SK-N-SH treated with all-trans-retinoic acid at 6 μM for 48 hours (cell line): Measurements from ENCODE around the gene RAB11B.
"Not testable (repeated sequence)": the region's sequence is repeated elsewhere in the genome, so short reads cannot be mapped to it uniquely, and the experiment has no call there.

Experiments used
- ATAC-seq: fragments of 200-7000 bp; cut with Tn5 transposase; 3 replicates; pipeline ENCODE4 v1.9.1; 2020; ENCODE audit warnings: mild to moderate bottlenecking, moderate library complexity
- BACH2 ChIP-seq: fragments of 250-450 bp; sonication (Bioruptor Pico); IDR thresholded peaks from 2 replicates; pipeline ENCODE4 v1.9.0; 2021; ENCODE audit warnings: mild to moderate bottlenecking, borderline replicate concordance
- CSDC2 ChIP-seq: fragments of 250-450 bp; sonication (Bioruptor Pico); IDR thresholded peaks from 2 replicates; pipeline ENCODE4 v1.5.0; 2020; ENCODE audit warnings: mild to moderate bottlenecking, moderate library complexity
- ESRRG ChIP-seq: fragments of 250-450 bp; sonication (Bioruptor Pico); IDR thresholded peaks from 2 replicates; pipeline ENCODE4 v1.6.1; 2021; ENCODE audit warnings: mild to moderate bottlenecking
- GLIS3 ChIP-seq: fragments of 250-450 bp; sonication (Bioruptor Pico); IDR thresholded peaks from 2 replicates; pipeline ENCODE4 v1.5.0; 2020; ENCODE audit warnings: mild to moderate bottlenecking, moderate library complexity
- ISL1 ChIP-seq: fragments of 250-450 bp; sonication (Bioruptor Pico); IDR thresholded peaks from 2 replicates; pipeline ENCODE4 v2.1.2; 2022; ENCODE audit warnings: mild to moderate bottlenecking, moderate library complexity
- OSR1 ChIP-seq: fragments of 250-450 bp; sonication (Bioruptor Pico); IDR thresholded peaks from 2 replicates; pipeline ENCODE4 v1.8.0; 2022; ENCODE audit warnings: moderate library complexity, mild to moderate bottlenecking, inconsistent platforms
- PATZ1 ChIP-seq: fragments of 250-450 bp; sonication (Bioruptor Pico); IDR thresholded peaks from 2 replicates; pipeline ENCODE4 v1.8.0; 2020; ENCODE audit warnings: mild to moderate bottlenecking, moderate library complexity, borderline replicate concordance
- POU6F1 ChIP-seq: fragments of 250-450 bp; sonication (Bioruptor Pico); IDR thresholded peaks from 2 replicates; pipeline ENCODE4 v1.8.0; 2021; ENCODE audit warnings: low read depth, mild to moderate bottlenecking, moderate library complexity, borderline replicate concordance
- PPARA ChIP-seq: fragments of 250-450 bp; sonication (Bioruptor Pico); IDR thresholded peaks from 2 replicates; pipeline ENCODE4 v1.5.0; 2020; ENCODE audit warnings: mild to moderate bottlenecking, borderline replicate concordance
- RARB ChIP-seq: fragments of 250-450 bp; sonication (Bioruptor Pico); IDR thresholded peaks from 2 replicates; pipeline ENCODE4 v1.8.0; 2021; ENCODE audit warnings: mild to moderate bottlenecking, moderate library complexity
- SNAI2 ChIP-seq: fragments of 250-450 bp; sonication (Bioruptor Pico); IDR thresholded peaks from 2 replicates; pipeline ENCODE4 v1.5.0; 2020; ENCODE audit warnings: mild to moderate bottlenecking, moderate library complexity
- TCF4 ChIP-seq: fragments of 250-450 bp; sonication (Bioruptor Pico); IDR thresholded peaks from 2 replicates; pipeline ENCODE4 v1.8.0; 2021; ENCODE audit warnings: mild to moderate bottlenecking, moderate library complexity, borderline replicate concordance
- TOX ChIP-seq: fragments of 250-450 bp; sonication (Bioruptor Pico); IDR thresholded peaks from 2 replicates; pipeline ENCODE4 v1.8.0; 2021; ENCODE audit warnings: mild to moderate bottlenecking, moderate library complexity, borderline replicate concordance
- ZC3H10 ChIP-seq: fragments of 250-450 bp; sonication (Bioruptor Pico); IDR thresholded peaks from 2 replicates; pipeline ENCODE4 v1.5.1; 2021; ENCODE audit warnings: mild to moderate bottlenecking, moderate library complexity
- ZFP3 ChIP-seq: fragments of 250-450 bp; sonication (Bioruptor Pico); IDR thresholded peaks from 2 replicates; pipeline ENCODE4 v1.5.0; 2020; ENCODE audit warnings: mild to moderate bottlenecking, moderate library complexity
- ZFP30 ChIP-seq: fragments of 450-650 bp; formaldehyde crosslinking; IDR thresholded peaks from 2 replicates; pipeline ENCODE4 v1.5.0; 2022; ENCODE audit warnings: mild to moderate bottlenecking, moderate library complexity
- ZNF565 ChIP-seq: fragments of 450-650 bp; formaldehyde crosslinking; conservative IDR thresholded peaks from 2 replicates; pipeline ENCODE4 v1.5.0; 2020; ENCODE audit warnings: low read depth, mild to moderate bottlenecking, moderate library complexity
- TF ChIP-seq, protein P1 (sequence below): fragments of 250-450 bp; sonication (Bioruptor Pico); IDR thresholded peaks from 2 replicates; pipeline ENCODE4 v1.5.0; 2020; ENCODE audit warnings: mild to moderate bottlenecking, moderate library complexity
- TF ChIP-seq, protein P2 (sequence below): fragments of 250-450 bp; sonication (Bioruptor Pico); IDR thresholded peaks from 2 replicates; pipeline ENCODE4 v1.5.1; 2020; ENCODE audit warnings: low read depth, mild to moderate bottlenecking, moderate library complexity

The RAB11B gene

DNA sequence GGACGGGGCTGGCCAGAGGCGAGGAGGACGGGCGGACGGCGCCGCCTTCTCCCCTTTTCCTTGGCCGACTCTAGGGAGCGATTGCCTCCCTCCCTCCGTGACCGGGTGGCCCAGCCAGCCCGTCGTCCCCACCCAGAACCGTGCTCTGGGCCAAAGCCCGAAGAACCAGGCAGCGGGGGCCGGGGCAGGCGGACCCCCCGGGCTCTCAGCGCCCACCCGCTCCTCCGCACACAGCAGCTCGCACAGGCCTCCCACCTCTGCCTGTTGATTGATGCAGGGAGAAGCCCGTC, 13.6 kb downstream of the RAB11B start:
- ATAC-seq: no peak
- TF ChIP-seq PPARA: no peak
- no peak for TF ChIP-seq TCF4
- TF ChIP-seq GLIS3: no peak
- TF ChIP-seq ZNF565 (CRISPR knock-in tag): no peak
- no peak for TF ChIP-seq PATZ1 (CRISPR knock-in tag)
- TF ChIP-seq ZC3H10 (CRISPR knock-in tag): no peak
- TF ChIP-seq OSR1: no peak
- TF ChIP-seq ZFP3 (CRISPR knock-in tag): no peak
- TF ChIP-seq RARB (CRISPR knock-in tag): no peak
- TF ChIP-seq ZFP30 (CRISPR knock-in tag): no peak
- no peak for TF ChIP-seq TOX
- no peak for TF ChIP-seq POU6F1 (CRISPR knock-in tag)
- TF ChIP-seq, protein P1, sequence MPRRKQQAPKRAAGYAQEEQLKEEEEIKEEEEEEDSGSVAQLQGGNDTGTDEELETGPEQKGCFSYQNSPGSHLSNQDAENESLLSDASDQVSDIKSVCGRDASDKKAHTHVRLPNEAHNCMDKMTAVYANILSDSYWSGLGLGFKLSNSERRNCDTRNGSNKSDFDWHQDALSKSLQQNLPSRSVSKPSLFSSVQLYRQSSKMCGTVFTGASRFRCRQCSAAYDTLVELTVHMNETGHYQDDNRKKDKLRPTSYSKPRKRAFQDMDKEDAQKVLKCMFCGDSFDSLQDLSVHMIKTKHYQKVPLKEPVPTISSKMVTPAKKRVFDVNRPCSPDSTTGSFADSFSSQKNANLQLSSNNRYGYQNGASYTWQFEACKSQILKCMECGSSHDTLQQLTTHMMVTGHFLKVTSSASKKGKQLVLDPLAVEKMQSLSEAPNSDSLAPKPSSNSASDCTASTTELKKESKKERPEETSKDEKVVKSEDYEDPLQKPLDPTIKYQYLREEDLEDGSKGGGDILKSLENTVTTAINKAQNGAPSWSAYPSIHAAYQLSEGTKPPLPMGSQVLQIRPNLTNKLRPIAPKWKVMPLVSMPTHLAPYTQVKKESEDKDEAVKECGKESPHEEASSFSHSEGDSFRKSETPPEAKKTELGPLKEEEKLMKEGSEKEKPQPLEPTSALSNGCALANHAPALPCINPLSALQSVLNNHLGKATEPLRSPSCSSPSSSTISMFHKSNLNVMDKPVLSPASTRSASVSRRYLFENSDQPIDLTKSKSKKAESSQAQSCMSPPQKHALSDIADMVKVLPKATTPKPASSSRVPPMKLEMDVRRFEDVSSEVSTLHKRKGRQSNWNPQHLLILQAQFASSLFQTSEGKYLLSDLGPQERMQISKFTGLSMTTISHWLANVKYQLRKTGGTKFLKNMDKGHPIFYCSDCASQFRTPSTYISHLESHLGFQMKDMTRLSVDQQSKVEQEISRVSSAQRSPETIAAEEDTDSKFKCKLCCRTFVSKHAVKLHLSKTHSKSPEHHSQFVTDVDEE (CRISPR knock-in tag): no peak
- no peak for TF ChIP-seq ESRRG (CRISPR knock-in tag)
- no peak for TF ChIP-seq CSDC2
- TF ChIP-seq, protein P2, sequence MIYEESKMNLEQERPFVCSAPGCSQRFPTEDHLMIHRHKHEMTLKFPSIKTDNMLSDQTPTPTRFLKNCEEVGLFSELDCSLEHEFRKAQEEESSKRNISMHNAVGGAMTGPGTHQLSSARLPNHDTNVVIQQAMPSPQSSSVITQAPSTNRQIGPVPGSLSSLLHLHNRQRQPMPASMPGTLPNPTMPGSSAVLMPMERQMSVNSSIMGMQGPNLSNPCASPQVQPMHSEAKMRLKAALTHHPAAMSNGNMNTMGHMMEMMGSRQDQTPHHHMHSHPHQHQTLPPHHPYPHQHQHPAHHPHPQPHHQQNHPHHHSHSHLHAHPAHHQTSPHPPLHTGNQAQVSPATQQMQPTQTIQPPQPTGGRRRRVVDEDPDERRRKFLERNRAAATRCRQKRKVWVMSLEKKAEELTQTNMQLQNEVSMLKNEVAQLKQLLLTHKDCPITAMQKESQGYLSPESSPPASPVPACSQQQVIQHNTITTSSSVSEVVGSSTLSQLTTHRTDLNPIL: no peak

- TF ChIP-seq, protein P1 (CRISPR knock-in tag): no peak
- TF ChIP-seq TCF4 (no peak), POU6F1 (CRISPR knock-in tag) (no peak), RARB (CRISPR knock-in tag) (no peak), ZC3H10 (CRISPR knock-in tag) (no peak), ISL1 (CRISPR knock-in tag) (no peak), PATZ1 (CRISPR knock-in tag) (no peak), CSDC2 (no peak), OSR1 (no peak), ESRRG (CRISPR knock-in tag) (no peak), SNAI2 (CRISPR knock-in tag) (no peak), BACH2 (CRISPR knock-in tag) (no peak)
- TF ChIP-seq, protein P2: no peak
- no peak for ATAC-seq
These were observed 14.4 kb downstream of the RAB11B start for GRCh38 chr19:8404391-8405151.

DNA sequence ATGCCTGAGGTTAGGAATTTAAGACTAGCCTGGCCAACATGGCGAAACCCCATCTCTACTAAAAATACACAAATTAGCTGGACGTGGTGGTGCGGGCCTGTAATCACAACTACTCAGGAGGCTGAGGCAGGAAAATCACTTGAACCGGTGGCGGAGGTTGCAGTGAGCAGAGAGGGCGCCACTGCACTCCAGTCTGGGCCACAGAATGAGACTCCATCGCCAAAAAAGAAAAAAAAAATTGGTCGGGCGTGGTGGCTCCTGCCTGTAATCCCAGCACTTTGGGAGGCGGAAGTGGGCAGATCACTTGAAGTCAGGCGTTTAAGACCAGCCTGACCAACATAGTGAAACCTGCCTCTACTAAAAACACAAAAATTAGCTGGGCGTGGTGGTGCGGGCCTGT, 20.6 kb downstream of the RAB11B start:
- ATAC-seq: not testable (repeated sequence)
